Stimulated activated CD8-positive, alpha-beta memory T cell treated with anti-CD3 and anti-CD28 coated beads, Interleukin-4, amount 100 ng/mL, for 1 hour (primary cell): ENCODE results near the gene BAG3.

Experiments used
- DNase-seq, 2 donors: peaks; one replicate each; pipeline ENCODE4 v3.0.0-alpha.2; 2020; ENCODE audit warnings: low read depth in 2 of 2, low spot score in 1 of 2

BAG3 gene

DNA sequence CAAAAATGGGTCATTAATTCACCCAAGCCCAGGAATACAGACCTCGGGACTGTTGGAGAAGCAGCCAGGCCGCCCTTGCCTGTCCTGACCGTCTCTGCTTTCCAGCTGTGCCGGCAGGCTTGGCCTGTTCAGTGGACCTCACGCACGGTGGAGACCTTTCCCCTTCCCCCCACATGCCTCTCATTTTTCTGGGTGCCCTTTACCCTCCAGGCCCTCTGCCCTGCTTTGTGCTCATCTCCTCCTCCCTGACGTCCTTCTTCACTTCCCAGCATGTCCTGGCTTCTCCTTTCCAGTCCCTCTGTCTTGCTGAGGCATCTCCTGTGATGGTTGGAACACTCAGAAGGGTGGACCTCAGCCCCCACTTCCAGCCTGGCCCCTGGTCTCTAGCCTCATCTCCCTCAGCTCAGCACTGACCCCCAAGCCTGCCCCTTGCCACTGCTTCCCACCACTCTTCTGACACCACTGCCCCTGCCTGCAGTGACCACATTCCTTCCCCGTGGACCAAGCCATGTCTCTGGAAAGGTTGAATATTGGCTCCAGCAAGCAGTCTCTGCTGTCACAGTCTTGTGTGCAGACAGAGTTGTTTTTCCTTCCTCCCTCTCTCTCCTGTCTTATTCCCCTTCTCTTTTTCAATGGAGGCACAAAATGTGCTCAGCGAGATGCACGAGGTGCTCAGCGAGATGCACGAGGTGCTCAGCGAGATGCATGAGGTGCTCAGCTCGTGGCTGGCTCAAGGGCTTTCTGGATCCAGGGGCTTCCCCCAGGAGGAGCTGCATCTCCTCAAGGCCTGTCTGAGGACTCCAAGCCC is 14.9 kb downstream of the BAG3 start:
- DNase-seq, result no peak

DNA sequence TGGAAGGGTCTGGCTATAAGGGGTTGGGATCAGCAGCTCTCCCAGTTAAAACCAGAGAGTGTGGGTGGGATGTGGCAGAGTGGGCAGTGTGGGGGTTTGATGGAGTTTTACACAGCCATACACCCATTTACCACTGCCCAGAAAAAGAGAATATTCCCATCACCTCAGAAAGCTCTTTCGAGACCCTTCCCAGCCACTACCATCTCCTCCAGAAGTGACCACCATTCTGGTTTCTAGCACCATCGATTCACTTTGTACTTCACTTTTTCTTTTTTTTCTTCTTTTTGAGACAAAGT is 15.5 kb downstream of the BAG3 start:
- DNase-seq, result no peak

DNA sequence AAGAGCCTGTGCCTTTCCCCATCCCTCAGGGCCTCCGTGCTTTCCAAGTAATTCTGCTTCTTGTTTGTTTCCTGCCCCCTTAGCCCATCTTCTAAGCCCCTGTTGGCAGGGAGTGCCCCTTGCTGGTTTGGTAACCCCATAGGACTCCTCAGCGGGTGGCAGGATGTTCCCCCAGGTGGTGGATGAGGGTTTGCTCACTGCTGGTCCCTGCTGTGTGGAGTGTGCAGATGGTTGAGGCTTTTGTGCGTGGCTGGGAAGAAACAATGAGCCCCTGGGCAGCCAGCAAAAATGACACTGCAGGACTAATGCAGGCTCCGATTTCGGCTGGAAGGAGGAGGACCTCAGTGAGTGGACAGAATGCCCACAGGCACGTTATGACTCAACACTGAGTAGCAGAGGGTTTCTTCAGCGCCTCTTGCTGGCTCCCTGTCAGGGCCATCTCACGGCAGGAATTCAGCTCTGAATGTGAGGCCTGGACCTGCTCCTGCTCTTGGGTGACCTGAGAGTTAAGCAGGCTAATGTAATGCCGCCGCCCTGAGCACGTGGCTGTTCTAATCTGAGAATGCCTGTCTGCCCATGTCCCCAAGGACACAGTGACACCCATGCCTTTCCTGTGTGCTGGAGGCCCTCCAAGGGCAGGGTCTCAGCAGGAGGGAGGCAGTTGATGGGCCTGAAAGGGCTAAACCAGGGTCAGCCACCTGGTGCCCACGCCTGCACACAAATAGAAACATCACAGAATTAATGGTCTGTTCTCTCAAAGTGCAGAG is 16.6 kb downstream of the BAG3 start:
- DNase-seq, result no peak

- no peak for DNase-seq
Measured at GRCh38 chr10:119668461-119668860, 17.3 kb downstream of the BAG3 start.

DNA sequence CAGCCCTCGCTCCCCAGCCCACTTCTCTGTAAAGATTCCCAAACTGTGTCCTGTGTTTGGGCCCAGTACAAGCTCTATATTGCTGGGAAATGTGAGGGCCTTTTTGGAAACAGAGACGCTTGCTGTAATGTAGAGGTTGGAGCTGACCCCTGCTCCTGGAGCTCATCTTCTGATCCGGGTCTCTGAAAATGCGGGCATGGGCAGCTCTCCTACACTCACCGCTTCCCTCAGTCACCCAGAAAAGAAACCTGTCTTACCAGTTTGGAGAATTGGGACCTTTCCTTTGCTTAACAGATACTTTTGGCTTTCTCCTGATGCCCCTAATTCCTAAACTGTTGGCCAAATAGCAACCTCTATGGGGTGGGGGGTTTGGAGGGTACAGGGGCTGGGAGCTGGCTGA is 18.2 kb downstream of the BAG3 start:
- no peak for DNase-seq

DNA sequence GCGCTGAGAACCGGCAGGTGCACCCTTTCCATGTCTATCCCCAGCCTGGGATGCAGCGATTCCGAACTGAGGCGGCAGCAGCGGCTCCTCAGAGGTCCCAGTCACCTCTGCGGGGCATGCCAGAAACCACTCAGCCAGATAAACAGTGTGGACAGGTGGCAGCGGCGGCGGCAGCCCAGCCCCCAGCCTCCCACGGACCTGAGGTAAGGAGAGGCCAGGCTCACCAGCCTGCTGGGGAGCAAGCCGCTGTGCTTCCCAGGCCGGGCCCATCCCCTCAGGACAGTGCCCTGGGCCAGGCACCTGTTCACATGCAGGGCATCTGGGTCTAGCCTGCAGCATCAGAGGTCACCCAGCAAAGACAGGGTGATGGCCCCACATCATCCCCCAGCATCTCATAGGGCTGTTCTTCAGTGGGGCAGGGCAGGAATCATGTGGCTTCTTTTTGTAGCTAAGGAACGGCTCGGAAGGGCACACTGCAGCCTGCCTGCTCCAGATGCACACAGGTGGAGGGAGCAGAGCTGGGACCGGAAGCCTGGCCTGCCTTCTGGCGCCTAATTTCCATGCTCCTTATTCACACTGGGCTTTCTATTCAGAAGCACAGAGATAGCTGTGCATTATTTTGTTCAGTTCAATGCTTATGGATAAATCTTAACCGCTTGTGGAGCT is 18.9 kb downstream of the BAG3 start:
- DNase-seq, result no peak

GRCh38 chr10:119670717-119671116 is 19.5 kb downstream of the BAG3 start:
- no peak for DNase-seq

- DNase-seq, result no peak
Measured at GRCh38 chr10:119671381-119671780, 20.2 kb downstream of the BAG3 start.

- no peak for DNase-seq
Measured at GRCh38 chr10:119672291-119672690, 21.1 kb downstream of the BAG3 start.

DNA sequence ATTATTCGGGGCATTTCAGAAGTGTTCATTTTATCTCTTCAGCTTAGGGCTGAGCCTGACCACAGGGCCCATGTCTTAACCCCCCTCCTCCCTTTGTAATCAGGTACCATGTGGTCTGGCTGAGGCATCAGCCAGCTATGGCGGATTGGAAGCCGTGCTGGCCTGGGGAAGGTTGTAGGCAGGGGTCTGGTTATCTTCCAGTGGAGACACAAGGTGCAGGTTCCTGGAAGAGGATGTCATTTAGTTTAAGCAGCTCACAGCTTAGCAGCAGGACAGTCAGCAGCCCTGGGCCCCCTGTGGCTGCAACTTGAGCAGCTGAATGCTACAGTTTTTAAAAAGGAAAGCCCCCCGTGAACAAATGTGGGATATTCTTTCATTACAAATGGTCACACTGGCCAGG is 22.1 kb downstream of the BAG3 start:
- no peak for DNase-seq

DNA sequence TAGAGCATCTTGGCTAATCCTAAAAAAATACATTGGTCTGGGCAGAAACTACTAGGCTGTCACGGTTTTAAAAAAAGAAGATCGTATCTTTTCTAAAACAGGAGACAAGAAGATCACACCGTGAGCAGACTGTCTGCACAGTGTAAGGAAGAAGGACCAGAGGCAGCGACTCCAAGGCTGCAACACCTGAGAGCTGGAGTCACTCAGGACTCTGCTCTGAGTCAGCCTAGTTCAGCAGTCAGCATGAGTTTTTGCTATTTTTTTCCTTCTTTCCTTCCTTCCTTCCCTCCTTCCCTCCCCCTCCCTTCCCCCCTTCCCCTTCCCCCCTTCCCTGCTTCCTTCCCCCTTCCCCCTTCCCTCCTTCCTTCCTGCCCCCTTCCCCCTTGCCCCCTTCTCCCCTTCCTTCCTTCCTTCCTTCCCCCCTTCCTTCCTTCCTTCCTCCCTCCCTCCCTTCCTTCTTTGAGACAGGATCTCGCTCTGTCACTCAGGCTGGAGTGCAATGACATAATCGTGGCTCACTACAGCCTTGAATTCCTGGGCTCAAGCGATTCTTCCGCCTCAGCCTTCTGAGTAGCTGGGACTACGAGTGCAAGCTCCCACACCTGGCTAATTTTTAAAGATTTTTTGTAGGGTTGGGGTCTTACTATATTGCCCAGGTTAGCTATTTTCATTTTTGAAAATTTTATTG is 24.4 kb downstream of the BAG3 start:
- DNase-seq, result no peak

DNA sequence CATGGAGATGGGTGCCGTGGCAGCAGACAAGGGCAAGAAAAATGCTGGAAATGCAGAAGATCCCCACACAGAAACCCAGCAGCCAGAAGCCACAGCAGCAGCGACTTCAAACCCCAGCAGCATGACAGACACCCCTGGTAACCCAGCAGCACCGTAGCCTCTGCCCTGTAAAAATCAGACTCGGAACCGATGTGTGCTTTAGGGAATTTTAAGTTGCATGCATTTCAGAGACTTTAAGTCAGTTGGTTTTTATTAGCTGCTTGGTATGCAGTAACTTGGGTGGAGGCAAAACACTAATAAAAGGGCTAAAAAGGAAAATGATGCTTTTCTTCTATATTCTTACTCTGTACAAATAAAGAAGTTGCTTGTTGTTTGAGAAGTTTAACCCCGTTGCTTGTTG is 25.9 kb downstream of the BAG3 start:
- DNase-seq, result no peak

DNA sequence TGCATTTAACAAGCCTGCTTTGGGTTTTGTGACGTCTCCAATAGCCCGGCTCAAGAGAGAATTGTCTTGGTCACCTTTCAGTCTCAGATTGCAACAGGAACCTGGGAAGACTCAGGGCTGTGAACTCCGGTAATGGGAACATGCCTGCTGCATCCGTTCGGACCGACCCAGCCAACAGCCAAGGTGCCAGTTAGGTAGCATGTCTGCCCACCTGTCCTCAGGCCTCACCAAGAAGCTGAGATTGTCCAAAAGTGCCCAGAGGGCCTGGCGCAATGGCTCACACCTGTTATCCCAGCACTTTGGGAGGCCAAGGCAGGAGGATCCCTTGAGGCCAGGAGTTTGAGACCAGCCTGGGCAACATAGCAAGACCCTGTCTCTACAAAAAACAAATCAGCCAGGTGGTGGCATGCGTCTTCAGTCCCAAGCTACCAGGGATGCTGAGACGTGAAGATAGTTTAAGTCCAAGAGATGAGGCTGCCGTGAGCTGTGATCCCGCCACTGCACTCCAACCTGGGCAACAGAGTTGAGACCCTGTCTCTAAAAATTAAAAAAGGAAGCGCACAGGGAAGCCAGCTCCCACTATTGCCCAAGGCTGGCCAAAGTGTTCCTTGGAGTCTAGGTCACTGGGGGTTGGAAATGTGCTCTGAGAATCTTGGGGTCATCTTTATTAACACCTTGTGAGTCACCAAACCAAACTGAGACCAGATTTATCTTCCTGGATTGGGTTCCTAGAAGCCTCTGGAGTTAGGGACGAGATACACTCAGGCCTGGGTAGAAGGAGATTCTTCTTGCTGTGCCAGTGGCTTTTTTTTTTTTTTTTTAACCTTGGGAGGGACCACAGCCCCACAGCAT is 26.9 kb downstream of the BAG3 start:
- no peak for DNase-seq

DNA sequence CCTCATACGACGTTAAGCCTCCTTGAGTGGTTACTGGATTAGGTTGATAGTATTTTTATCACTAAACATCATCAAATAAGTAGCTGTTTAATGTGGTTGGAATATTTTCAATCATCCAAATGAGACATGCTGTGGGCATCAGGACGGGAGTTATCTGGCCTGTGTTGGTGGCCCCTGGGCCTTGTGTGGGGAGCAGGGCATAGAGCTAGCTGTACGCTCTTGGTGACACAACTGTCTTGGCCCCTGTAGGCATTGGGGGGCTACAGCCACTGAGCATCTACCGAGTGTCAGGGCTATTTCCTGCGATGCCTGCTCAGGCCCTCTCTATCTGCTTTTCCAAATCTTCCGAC is 28.3 kb downstream of the BAG3 start:
- DNase-seq, result no peak

DNA sequence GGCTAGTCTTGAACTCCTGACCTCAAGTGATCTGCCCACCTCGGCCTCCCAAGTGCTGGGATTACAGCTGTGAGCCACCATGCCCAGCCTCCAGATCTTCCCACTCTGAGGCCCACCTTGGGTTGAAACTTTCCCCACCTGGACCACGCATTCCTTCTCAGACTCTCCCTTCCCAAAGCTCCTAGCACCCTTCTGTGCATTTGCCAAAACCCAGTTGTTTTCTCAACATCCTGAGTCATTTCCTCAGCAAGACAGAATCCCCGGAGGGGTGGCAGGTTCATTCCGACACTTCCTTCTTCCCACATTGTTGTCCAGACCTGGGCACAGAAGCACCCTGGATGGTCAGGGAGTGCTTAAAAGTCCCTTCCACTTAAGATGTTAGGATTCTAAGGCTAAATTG is 28.9 kb downstream of the BAG3 start:
- DNase-seq, result no peak

GRCh38 chr10:119680650-119681081 is 29.5 kb downstream of the BAG3 start:
- DNase-seq, result no peak

DNA sequence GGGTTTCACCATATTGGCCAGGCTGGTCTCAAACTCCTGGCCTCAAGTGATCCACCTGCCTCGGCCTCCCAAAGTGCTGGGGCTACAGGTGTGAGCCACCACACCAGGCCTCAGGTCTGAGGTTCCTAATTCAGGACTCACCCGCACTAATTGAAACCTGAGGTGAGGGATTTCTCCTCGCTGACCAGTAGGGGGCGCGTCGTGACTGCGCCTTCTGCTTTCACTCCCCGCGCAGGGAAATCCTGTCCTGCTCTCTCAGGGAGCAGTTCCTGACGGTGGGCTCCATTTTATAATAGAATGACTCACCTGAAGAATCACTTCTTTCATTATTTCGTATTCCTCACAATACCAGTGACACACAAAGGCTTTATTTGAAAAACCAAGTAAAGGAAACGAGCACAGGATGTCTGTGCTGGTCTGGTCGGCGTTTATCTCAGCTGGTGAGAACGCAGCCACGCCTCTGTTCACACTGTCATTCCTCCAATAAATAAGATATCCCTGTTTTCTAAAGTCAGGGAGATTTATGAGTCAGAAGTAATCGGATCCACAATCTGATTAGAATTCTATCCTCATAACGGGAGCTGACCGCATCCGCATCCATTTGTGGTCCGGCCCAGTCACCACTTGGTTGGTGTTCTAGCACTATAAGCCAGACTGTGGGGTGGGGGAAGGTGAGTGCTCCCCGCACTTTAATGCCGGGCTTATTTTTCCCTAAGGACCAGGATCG is 35.4 kb downstream of the BAG3 start:
- DNase-seq, result peak; percentile 71 to 75

GRCh38 chr10:119687192-119688032 is 36.2 kb downstream of the BAG3 start:
- no peak for DNase-seq

- DNase-seq, result no peak
Measured at GRCh38 chr10:119688033-119688508, 36.9 kb downstream of the BAG3 start.
